Common myeloid progenitor, CD34-positive (primary cell): Measurements from ENCODE around the gene PANK3.

ENCODE experiments used
- CTCF ChIA-PET: fragments of 350-600 bp; sonication (Branson Sonifier 250); formaldehyde crosslinking; loops from one replicate; lab custom pipeline; 2021; ENCODE audit warnings: antibody characterized with exemption; lab: Charles Lee
- POLR2A ChIA-PET: fragments of 350-600 bp; sonication (Branson Sonifier 250); formaldehyde crosslinking; loops from one replicate; lab custom pipeline; 2021; ENCODE audit warnings: antibody characterized with exemption; lab: Charles Lee
- DNase-seq, 3 donors: peaks; one replicate each; pipeline versions ENCODE4 v3.0.0 to v3.0.0-alpha.2; 2013
- H3K27ac ChIP-seq, 2 experiments: 1 replicate in 1 of 2; 2 replicates in 1 of 2; pipeline ENCODE4 v1.7.0; 2013; ENCODE audit warnings: inconsistent platforms in 2 of 2, low read length in 2 of 2, mild to moderate bottlenecking in 2 of 2, low read depth in 1 of 2, moderate library complexity in 1 of 2; ENCODE audit not compliant: severe bottlenecking in 2 of 2, insufficient read depth in 1 of 2, poor library complexity in 1 of 2
- H3K27me3 ChIP-seq, 5 experiments: replicated peaks in 2 of 5; 1 replicate in 3 of 5; 2 replicates in 2 of 5; pipeline versions ENCODE4 v1.6.1 to v1.7.0; 2013; ENCODE audit warnings: low read length in 4 of 5, mild to moderate bottlenecking in 2 of 5, moderate library complexity in 2 of 5, inconsistent platforms in 1 of 5; ENCODE audit not compliant: insufficient read depth in 5 of 5, control insufficient read depth in 4 of 5
- H3K36me3 ChIP-seq, 4 experiments: 1 replicate in 2 of 4; 2 replicates in 2 of 4; pipeline versions ENCODE4 v1.6.1 to v1.7.0; 2013; ENCODE audit warnings: low read length in 3 of 4, control low read depth in 1 of 4, mild to moderate bottlenecking in 1 of 4; ENCODE audit not compliant: control insufficient read depth in 4 of 4, insufficient read depth in 4 of 4
- H3K4me1 ChIP-seq, 4 experiments: 1 replicate in 3 of 4; 2 replicates in 1 of 4; pipeline versions ENCODE4 v1.6.1 to v1.7.1; 2013; ENCODE audit warnings: low read length in 3 of 4, mild to moderate bottlenecking in 3 of 4, control low read depth in 1 of 4, inconsistent platforms in 1 of 4, moderate library complexity in 1 of 4; ENCODE audit not compliant: control insufficient read depth in 4 of 4, insufficient read depth in 4 of 4; ENCODE audit errors: control extremely low read depth in 1 of 4
- H3K4me3 ChIP-seq, 7 experiments: 1 replicate in 4 of 7; 2 replicates in 3 of 7; pipeline versions ENCODE4 v1.5.1 to v1.7.0; 2013; ENCODE audit warnings: mild to moderate bottlenecking in 7 of 7, low read length in 6 of 7, moderate library complexity in 6 of 7, inconsistent platforms in 2 of 7, low read depth in 2 of 7, control low read depth in 1 of 7; ENCODE audit not compliant: insufficient read depth in 4 of 7, control insufficient read depth in 1 of 7; ENCODE audit errors: extremely low read depth in 1 of 7
- H3K9me3 ChIP-seq, 5 experiments: 1 replicate in 4 of 5; 2 replicates in 1 of 5; pipeline versions ENCODE4 v1.6.1 to v1.7.1; 2013; ENCODE audit warnings: low read length in 4 of 5, mild to moderate bottlenecking in 2 of 5, inconsistent platforms in 1 of 5, low read depth in 1 of 5, moderate library complexity in 1 of 5; ENCODE audit not compliant: control insufficient read depth in 4 of 5, insufficient read depth in 2 of 5; ENCODE audit errors: control extremely low read depth in 1 of 5
- WGBS: methylation state at CpG from one replicate; pipeline ENCODE4 v1.1.5; 2013; ENCODE audit not compliant: insufficient coverage; 5-methylcytosine and 5-hydroxymethylcytosine counted together

PANK3 gene

DNA sequence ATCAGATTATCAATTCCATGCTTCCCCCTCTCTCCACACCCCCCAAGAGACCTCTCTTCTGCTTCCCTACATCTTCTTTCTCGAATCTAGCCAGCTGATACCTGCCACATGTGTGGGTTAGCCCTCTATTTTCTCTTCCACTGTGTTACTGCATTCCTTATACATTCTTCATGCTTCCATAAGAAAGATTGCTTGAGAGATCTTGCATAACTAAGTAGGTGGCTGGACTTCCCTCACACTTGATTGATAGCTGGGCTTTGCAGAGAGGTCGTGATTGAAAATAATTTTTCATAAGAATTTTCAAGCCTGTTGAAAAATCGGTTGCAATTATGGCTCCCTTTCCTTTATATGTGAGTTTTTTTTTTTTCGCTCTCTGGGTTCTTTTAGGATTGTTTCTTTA, 33.0 kb upstream of the PANK3 start:
- POLR2A ChIA-PET: interaction anchor here (0.7 kb wide), 1 partner anchor 614 kb away, joined by 4 read pairs; no protein-coding TSS in a partner anchor

DNA sequence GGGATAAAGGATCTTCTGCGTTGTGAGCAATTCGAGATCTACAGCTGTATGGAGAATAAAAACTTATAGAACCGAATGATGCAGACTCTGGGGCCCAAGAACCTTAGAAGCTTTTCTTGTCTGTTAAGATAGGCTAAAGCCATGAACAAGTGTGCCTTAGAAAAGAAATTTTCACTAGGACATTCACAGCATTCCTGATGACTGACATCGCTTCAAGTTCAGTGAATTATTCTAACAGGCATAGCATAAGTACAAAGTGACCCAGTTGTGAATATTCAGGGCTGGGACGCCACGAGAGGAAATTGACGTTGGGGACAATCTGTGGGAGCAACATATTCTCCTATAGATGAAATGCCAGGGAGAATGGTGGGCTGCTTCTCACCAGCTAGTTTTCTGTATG, 32.0 kb upstream of the PANK3 start:
- no peak overlapping the region for H3K4me3 ChIP-seq
- H3K36me3 ChIP-seq: no peaks in the 10 kb centered on the region
- CTCF ChIA-PET: no interaction called here
- peaks cover 0 to 6% (median 0%) of the 10 kb centered on the region in 4 experiments for H3K4me1 ChIP-seq
- DNase-seq: no peak
- POLR2A ChIA-PET: no interaction called here
- peaks cover 0 to 2% (median 0%) of the 10 kb centered on the region in 5 experiments for H3K9me3 ChIP-seq
- no peaks in the 10 kb centered on the region for H3K27me3 ChIP-seq
- 97% methylated on average over 3 of the region's 7 CpGs for WGBS
- no peak overlapping the region for H3K27ac ChIP-seq

More for the DNA sequence above, 33.0 kb upstream of the PANK3 start:
- Histone ChIP-seq H3K27me3 (no peaks in the 10 kb centered on the region), H3K4me3 (no peak overlapping the region), H3K9me3 (peaks cover 0 to 2% (median 0%) of the 10 kb centered on the region in 5 experiments), H3K27ac (no peak overlapping the region), H3K4me1 (peaks cover 0 to 6% (median 0%) of the 10 kb centered on the region in 4 experiments), H3K36me3 (no peaks in the 10 kb centered on the region)
- WGBS: 90% methylated on average over 2 of the region's 4 CpGs
- no peak for DNase-seq
- CTCF ChIA-PET: no interaction called here

DNA sequence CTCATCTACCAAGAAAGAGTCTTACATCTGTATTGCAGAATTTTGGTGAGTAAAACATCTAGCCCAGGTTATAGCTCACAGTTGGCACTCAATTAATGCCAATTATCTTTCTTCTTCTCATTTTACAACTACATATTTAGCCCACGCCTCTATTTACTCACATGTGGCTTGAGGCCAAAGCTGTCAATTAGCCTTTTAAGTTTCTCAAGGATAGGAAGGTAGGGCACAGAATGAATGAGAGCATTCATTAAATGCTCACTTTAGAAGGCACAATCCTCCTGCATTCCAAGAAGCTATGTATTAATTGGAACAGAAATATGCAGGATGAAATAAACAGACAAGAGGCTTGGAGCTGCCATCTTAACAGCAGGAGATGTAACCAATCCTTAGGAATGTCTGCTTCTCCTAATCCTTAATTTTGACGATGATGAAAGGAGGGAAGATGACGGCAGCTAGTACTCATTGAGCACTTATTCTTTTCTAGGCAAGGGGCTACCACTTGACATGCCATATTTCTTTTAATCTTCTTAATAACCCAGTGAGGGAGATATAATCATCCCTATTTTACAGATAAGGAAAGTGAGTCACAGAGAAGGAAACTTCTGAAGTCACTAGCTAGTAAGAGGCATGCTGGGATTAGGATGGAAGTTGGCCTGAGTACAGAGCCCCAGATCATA, 30.8 kb upstream of the PANK3 start:
- CTCF ChIA-PET: interaction anchor here (2.1 kb wide), 1 partner anchor 18 kb away, joined by 4 read pairs; no protein-coding TSS in a partner anchor
- POLR2A ChIA-PET: no interaction called here
- no peak overlapping the region for H3K4me3 ChIP-seq
- H3K36me3 ChIP-seq: no peaks in the 10 kb centered on the region
- no peaks in the 10 kb centered on the region for H3K9me3 ChIP-seq
- no peak overlapping the region for H3K27ac ChIP-seq
- H3K4me1 ChIP-seq: peaks cover 0 to 6% (median 0%) of the 10 kb centered on the region in 4 experiments
- DNase-seq: no peak
- 100% methylated on average over 1 of the region's 3 CpGs for WGBS
- H3K27me3 ChIP-seq: no peaks in the 10 kb centered on the region

DNA sequence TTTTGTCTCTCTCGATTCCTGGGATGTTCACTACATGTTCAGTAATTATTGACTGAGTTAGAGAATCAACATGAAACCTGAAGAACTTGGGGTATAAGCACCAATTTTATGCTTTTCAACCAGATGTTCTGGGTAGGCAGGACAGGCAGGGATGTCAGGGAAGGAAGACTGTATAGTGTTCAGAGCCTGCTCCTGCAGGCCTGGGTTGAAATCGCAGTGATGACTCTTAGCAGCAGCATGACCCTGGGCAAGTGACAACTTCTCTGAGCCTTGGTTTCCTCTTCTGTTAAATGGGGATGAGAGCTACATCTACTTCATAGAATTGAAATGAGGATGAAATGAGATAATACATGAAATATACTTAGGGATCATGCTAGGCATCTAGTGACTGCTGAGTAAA, 29.7 kb upstream of the PANK3 start:
- POLR2A ChIA-PET: interaction anchor here (0.5 kb wide), 1 partner anchor 1668 kb away, joined by 4 read pairs; no protein-coding TSS in a partner anchor
- whole genome bisulfite sequencing: 100% methylated on average over 1 of the region's 2 CpGs
- Histone ChIP-seq H3K36me3 (no peaks in the 10 kb centered on the region), H3K4me3 (no peak overlapping the region), H3K27ac (no peak overlapping the region), H3K4me1 (peaks cover 0 to 6% (median 0%) of the 10 kb centered on the region in 4 experiments), H3K9me3 (no peaks in the 10 kb centered on the region), H3K27me3 (no peaks in the 10 kb centered on the region)
- CTCF ChIA-PET: interaction anchor here (2.1 kb wide), 1 partner anchor 17 kb away, joined by 4 read pairs; no protein-coding TSS in a partner anchor
- no peak for DNase-seq

DNA sequence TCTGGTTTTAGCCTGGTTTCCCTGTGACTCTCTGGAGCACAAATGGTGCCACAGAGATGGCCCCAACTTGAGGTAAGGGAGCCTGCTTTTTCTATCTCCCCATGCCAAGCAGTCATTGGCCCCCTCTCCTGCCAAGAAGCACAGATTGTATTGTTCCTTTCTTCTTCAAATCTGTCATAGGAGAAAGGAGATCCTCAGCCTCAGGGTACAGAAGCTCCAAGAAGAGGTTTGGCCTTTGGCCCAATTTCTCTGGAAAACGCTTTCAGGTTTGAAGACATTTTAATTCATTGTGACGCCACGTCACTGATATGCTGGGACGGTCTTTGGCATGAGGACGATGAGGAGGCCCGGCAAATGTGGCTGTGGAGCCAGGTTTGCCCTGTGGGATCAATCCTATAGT, 29.2 kb upstream of the PANK3 start:
- peaks cover 0 to 6% (median 0%) of the 10 kb centered on the region in 4 experiments for H3K4me1 ChIP-seq
- no peak overlapping the region for H3K27ac ChIP-seq
- H3K27me3 ChIP-seq: no peaks in the 10 kb centered on the region
- no peaks in the 10 kb centered on the region for H3K36me3 ChIP-seq
- ChIA-PET CTCF (no interaction called here), POLR2A (interaction anchor here (0.5 kb wide), 1 partner anchor 1669 kb away, joined by 4 read pairs; no protein-coding TSS in a partner anchor)
- H3K9me3 ChIP-seq: no peaks in the 10 kb centered on the region
- whole genome bisulfite sequencing: 91% methylated on average over 6 of the region's 6 CpGs
- DNase-seq: no peak
- no peak overlapping the region for H3K4me3 ChIP-seq

DNA sequence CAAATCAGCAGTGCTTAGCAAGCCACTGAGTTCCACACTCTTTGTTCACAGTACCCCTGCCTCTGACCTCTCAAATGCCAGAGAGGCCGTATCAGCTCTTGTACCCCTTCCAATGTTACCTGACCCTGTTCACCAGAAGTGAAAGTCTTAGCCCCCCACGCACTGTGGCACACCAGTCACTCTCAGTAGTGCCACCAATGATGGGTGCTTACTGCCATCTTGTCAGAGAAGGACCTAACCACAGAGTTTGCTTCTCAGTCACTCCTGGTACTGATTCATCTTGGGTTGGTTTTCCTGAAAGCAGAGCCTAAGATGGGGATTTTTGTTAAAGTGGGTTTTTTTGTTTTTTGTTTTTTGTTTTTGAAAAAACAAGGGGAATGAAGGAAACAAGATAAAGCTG, 28.8 kb upstream of the PANK3 start:
- 100% methylated on average over 2 of the region's 2 CpGs for WGBS
- Histone ChIP-seq H3K4me1 (peaks cover 0 to 2% (median 0%) of the 10 kb centered on the region in 4 experiments), H3K9me3 (no peaks in the 10 kb centered on the region), H3K36me3 (no peaks in the 10 kb centered on the region), H3K4me3 (no peak overlapping the region), H3K27me3 (no peaks in the 10 kb centered on the region), H3K27ac (no peak overlapping the region)
- ChIA-PET CTCF (no interaction called here), POLR2A (no interaction called here)
- DNase-seq: no peak

DNA sequence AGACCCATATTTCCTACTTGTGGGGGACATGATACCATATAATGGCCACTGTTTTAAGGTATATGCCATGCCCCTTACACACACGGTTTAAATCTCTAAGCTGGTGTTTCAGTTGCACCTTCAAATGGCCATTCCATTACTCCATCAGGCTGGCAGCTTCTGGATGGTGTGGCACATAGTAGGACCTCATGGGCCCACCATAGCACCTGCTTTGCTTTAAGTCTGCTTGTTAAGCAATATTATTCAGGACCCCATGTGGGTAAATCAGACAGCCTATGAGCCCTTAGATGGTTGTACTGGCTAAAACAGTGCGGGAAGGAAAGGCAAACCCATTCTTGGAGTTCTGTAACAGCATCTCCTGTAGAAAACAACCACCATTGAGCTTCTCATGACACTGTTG, 27.4 kb upstream of the PANK3 start:
- Histone ChIP-seq H3K27me3 (no peaks in the 10 kb centered on the region), H3K36me3 (no peaks in the 10 kb centered on the region), H3K27ac (no peak overlapping the region), H3K4me1 (no peaks in the 10 kb centered on the region), H3K4me3 (no peak overlapping the region), H3K9me3 (no peaks in the 10 kb centered on the region)
- 100% methylated on average over 2 of the region's 2 CpGs for WGBS
- DNase-seq: no peak
- POLR2A ChIA-PET: no interaction called here
- CTCF ChIA-PET: no interaction called here
